Astrocyte of the spinal cord (primary cell): ENCODE results near the gene FOXL1.

Experiments used
- DNase-seq: peaks from one replicate; pipeline ENCODE4 v3.0.0; 2011; ENCODE audit warnings: low read depth, low spot score
- H3K4me3 ChIP-seq: 2 replicates; pipeline ENCODE4 v1.5.1; 2011; ENCODE audit warnings: low read depth, mild to moderate bottlenecking, low read length, moderate library complexity
- CTCF ChIP-seq: IDR thresholded peaks from 2 replicates; pipeline ENCODE4 v1.5.1; 2012; ENCODE audit warnings: low read depth, mild to moderate bottlenecking, low read length, inconsistent platforms
- in situ Hi-C: cut with HindIII; loops from 2 replicates; pipeline ENCODE4 v1.10.0; 2017; ENCODE audit warnings: low sequenced_read_pairs

Gene FOXL1

GRCh38 chr16:86533076-86533475, 45.3 kb upstream of the FOXL1 start:
- no peak overlapping the region for H3K4me3 ChIP-seq
- no peak for TF ChIP-seq CTCF
- in situ Hi-C loops = no loop called here
- no peak for DNase-seq

- in situ Hi-C loops = no loop called here
- DNase-seq = no peak
- TF ChIP-seq CTCF = no peak
- no peak overlapping the region for H3K4me3 ChIP-seq
These were observed 44.5 kb upstream of the FOXL1 start for GRCh38 chr16:86533767-86534351.

- DNase-seq = no peak
- no peak overlapping the region for H3K4me3 ChIP-seq
- TF ChIP-seq CTCF = no peak
- in situ Hi-C loops = no loop called here
These were observed 43.4 kb upstream of the FOXL1 start for GRCh38 chr16:86534779-86535615.

GRCh38 chr16:86536621-86537020, 41.7 kb upstream of the FOXL1 start:
- no peak overlapping the region for H3K4me3 ChIP-seq
- DNase-seq = no peak
- in situ Hi-C loops = no loop called here
- TF ChIP-seq CTCF = no peak

- in situ Hi-C loops = no loop called here
- DNase-seq = no peak
- TF ChIP-seq CTCF = no peak
- H3K4me3 ChIP-seq = no peak overlapping the region
These were observed 40.9 kb upstream of the FOXL1 start for GRCh38 chr16:86537486-86537885.

- H3K4me3 ChIP-seq = no peak overlapping the region
- no peak for DNase-seq
- in situ Hi-C loops = no loop called here
- TF ChIP-seq CTCF = no peak
These were observed 40.1 kb upstream of the FOXL1 start for GRCh38 chr16:86538196-86538780.
